ENCODE measurements around the gene TM2D3.

The TM2D3 gene

GRCh38 chr15:101599091-101599490, 53.1 kb downstream of the TM2D3 start:
- DNase-seq: no peak

GRCh38 chr15:101597360-101597928, 54.7 kb downstream of the TM2D3 start:
- DNase-seq: no peak

- DNase-seq: no peak
Observed at GRCh38 chr15:101596633-101597032, 55.5 kb downstream of the TM2D3 start.

Measured in stimulated activated CD4-positive, alpha-beta T cell treated with anti-CD3 and anti-CD28 coated beads, Interleukin-4, amount 100 ng/mL, for 24 hours (primary cell).